GM19324 (cell line): ENCODE results near the gene RAPGEF4.
"Not testable (repeated sequence)": the region's sequence is repeated elsewhere in the genome, so short reads cannot be mapped to it uniquely, and the experiment has no call there.

ENCODE experiments used
- ATAC-seq: cut with Tn5 transposase; IDR thresholded peaks from one replicate; pipeline ENCODE4 v1.9.1; 2021; ENCODE audit warnings: mild to moderate bottlenecking, moderate library complexity; ENCODE audit not compliant: unreplicated experiment, low FRiP score

The RAPGEF4 gene

GRCh38 chr2:172770887-172771286 is 35.2 kb downstream of the RAPGEF4 start:
- no peak for ATAC-seq

- ATAC-seq: no peak
Observed at GRCh38 chr2:172772633-172773032, 37.0 kb downstream of the RAPGEF4 start.

- ATAC-seq: no peak
Observed at GRCh38 chr2:172774302-172774701, 38.7 kb downstream of the RAPGEF4 start.

- no peak for ATAC-seq
Observed at GRCh38 chr2:172775319-172775718, 39.7 kb downstream of the RAPGEF4 start.

GRCh38 chr2:172777431-172777830 is 41.8 kb downstream of the RAPGEF4 start:
- no peak for ATAC-seq

- ATAC-seq: no peak
Observed at GRCh38 chr2:172782506-172783164, 47.0 kb downstream of the RAPGEF4 start.

- ATAC-seq: no peak
Observed at GRCh38 chr2:172783165-172783898, 47.7 kb downstream of the RAPGEF4 start.

- no peak for ATAC-seq
Observed at GRCh38 chr2:172788871-172789270, 53.2 kb downstream of the RAPGEF4 start.

- no peak for ATAC-seq
Observed at GRCh38 chr2:172790404-172790803, 54.8 kb downstream of the RAPGEF4 start.

GRCh38 chr2:172791953-172792352 is 56.3 kb downstream of the RAPGEF4 start:
- ATAC-seq: no peak

- no peak for ATAC-seq
Observed at GRCh38 chr2:172792711-172793110, 57.1 kb downstream of the RAPGEF4 start.

GRCh38 chr2:172803308-172803707 is 67.7 kb downstream of the RAPGEF4 start:
- ATAC-seq: not testable (repeated sequence)

GRCh38 chr2:172804423-172804822 is 68.8 kb downstream of the RAPGEF4 start:
- no peak for ATAC-seq

GRCh38 chr2:172806493-172806892 is 70.8 kb downstream of the RAPGEF4 start:
- no peak for ATAC-seq

GRCh38 chr2:172806996-172807395 is 71.4 kb downstream of the RAPGEF4 start:
- no peak for ATAC-seq

GRCh38 chr2:172808156-172808555 is 72.5 kb downstream of the RAPGEF4 start:
- ATAC-seq: no peak

- peak; percentile 44 for ATAC-seq
Observed at GRCh38 chr2:172811027-172811426, 75.4 kb downstream of the RAPGEF4 start.

- no peak for ATAC-seq
Observed at GRCh38 chr2:172812158-172812744, 76.6 kb downstream of the RAPGEF4 start.

- ATAC-seq: no peak
Observed at GRCh38 chr2:172813314-172813888, 77.8 kb downstream of the RAPGEF4 start.

- no peak for ATAC-seq
Observed at GRCh38 chr2:172817411-172817810, 81.8 kb downstream of the RAPGEF4 start.

- no peak for ATAC-seq
Observed at GRCh38 chr2:172819943-172820342, 84.3 kb downstream of the RAPGEF4 start.
